ENCODE measurements around the gene DENND4A. TPM values are rescaled to one million over a fixed set of nuclear protein-coding genes. Genes with fewer than 3 reads are reported as not detected.
A peak's percentile ranks its signal among the peaks of the same experiment; 100 is the strongest.

The DENND4A gene
- polyA plus RNA-seq, 1 experiment, result 19.1 TPM

DNA sequence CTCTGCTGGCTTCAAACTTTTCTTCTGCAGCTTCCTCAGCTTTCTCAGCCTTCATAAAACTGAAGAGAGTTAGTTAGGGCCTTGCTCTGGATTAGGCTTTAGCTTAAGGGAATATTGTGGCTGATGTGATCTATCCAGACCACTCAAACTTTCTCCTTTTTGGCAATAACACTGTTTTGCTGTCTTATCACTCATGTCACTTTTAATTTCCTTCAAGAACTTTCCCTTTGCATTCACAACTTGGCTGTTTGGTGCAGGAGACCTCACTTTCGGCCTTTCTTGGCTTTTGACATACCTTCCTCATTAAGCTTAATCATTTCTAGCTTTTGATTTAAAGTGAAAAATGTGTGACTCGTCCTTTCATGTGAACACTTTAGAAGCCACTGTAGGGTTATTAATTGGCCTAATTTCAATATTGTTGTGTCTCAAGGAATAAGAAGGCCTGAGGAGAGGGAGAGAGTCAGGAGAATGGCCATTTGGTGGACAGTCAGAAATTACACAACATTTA lies 109.6 kb downstream of the DENND4A start:
- ChIA-PET CTCF (no interaction called here), POLR2A (no interaction called here)
- Histone ChIP-seq H3K9me3 (ENCODE audit: control insufficient read depth, insufficient read depth, low read length) (no peaks in the 10 kb centered on the region), H3K4me3 (ENCODE audit: low read depth, low read length) (no peak overlapping the region), H3K27ac (ENCODE audit: low read depth, low read length) (no peak overlapping the region), H3K27me3 (ENCODE audit: control insufficient read depth, insufficient read depth, low read length) (no peaks in the 10 kb centered on the region)
- TF ChIP-seq, protein P1, sequence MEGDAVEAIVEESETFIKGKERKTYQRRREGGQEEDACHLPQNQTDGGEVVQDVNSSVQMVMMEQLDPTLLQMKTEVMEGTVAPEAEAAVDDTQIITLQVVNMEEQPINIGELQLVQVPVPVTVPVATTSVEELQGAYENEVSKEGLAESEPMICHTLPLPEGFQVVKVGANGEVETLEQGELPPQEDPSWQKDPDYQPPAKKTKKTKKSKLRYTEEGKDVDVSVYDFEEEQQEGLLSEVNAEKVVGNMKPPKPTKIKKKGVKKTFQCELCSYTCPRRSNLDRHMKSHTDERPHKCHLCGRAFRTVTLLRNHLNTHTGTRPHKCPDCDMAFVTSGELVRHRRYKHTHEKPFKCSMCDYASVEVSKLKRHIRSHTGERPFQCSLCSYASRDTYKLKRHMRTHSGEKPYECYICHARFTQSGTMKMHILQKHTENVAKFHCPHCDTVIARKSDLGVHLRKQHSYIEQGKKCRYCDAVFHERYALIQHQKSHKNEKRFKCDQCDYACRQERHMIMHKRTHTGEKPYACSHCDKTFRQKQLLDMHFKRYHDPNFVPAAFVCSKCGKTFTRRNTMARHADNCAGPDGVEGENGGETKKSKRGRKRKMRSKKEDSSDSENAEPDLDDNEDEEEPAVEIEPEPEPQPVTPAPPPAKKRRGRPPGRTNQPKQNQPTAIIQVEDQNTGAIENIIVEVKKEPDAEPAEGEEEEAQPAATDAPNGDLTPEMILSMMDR (IDR thresholded peaks at IDR 0.05; ENCODE audit: low read depth, low read length), result no peak
- DNase-seq (ENCODE audit: low read depth, low spot score), result no peak

DNA sequence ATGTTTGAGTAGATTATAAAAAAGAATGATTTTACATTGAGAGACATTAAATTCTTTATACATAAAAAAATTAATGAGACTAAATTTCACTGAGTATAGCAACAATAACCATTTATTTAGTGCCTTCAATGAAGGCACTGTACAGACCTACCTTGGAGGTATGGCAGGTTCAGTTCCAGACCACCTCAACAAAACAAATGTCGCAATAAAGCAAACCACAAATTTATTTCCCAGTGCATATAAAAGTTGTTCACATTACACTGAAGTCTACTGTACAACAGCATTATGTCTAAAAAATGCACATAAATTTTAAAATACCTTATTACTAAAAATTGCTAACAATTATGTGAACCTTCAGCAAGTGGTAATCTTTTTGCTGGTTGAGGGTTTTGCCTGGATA lies 111.5 kb downstream of the DENND4A start:
- Histone ChIP-seq H3K9me3 (ENCODE audit: control insufficient read depth, insufficient read depth, low read length) (no peaks in the 10 kb centered on the region), H3K27me3 (ENCODE audit: control insufficient read depth, insufficient read depth, low read length) (no peaks in the 10 kb centered on the region), H3K27ac (ENCODE audit: low read depth, low read length) (no peak overlapping the region), H3K4me3 (ENCODE audit: low read depth, low read length) (no peak overlapping the region)
- POLR2A ChIA-PET, result no interaction called here
- no peak for DNase-seq (ENCODE audit: low read depth, low spot score)
- CTCF ChIA-PET, result no interaction called here
- TF ChIP-seq, protein P1 (IDR thresholded peaks at IDR 0.05; ENCODE audit: low read depth, low read length), result no peak

DNA sequence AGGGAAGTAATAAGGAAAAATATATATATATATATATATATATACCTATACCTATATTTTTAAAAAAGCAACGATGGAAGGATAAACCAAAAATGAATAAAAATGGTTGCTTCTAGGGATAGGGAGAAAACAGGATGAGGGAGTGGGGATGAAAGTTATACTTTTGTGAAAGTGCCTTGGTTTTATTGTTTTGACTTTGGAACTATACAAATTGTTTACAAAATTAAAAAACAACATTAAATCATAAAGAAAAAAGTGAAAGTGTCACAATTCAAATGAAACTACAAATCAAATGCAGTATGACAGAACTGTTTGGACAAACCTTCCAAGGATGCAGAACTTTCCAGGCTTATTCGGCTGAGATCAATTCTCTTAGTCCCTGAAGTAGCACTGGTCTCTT lies 116.0 kb downstream of the DENND4A start:
- Histone ChIP-seq H3K27me3 (ENCODE audit: control insufficient read depth, insufficient read depth, low read length) (no peaks in the 10 kb centered on the region), H3K9me3 (ENCODE audit: control insufficient read depth, insufficient read depth, low read length) (no peaks in the 10 kb centered on the region), H3K4me3 (ENCODE audit: low read depth, low read length) (no peak overlapping the region), H3K27ac (ENCODE audit: low read depth, low read length) (no peak overlapping the region)
- CTCF ChIA-PET, result interaction anchor here (0.6 kb wide), 1 partner anchor 610 kb away, joined by 5 read pairs; no protein-coding TSS in a partner anchor
- DNase-seq (ENCODE audit: low read depth, low spot score), result no peak
- TF ChIP-seq, protein P1 (IDR thresholded peaks at IDR 0.05; ENCODE audit: low read depth, low read length), result no peak
- POLR2A ChIA-PET, result no interaction called here

DNA sequence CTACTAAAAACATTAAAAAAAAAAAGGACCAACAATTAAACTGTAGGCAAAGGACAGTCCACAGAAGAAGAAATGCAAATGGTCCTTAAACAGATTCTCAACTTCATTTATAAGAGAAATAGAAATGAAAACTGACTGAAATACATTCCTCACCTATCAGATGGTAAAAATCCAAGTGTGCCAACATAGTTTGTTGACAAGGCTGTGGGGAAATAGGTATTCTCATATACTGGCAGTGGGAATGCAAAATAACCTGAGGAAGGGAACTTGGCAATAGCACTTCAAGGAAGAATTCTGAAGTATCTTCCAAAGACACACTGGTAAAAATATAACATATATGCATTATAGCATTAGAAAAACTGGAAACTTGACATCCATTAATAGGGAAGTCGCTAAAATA lies 116.5 kb downstream of the DENND4A start:
- H3K27ac ChIP-seq (ENCODE audit: low read depth, low read length), result no peak overlapping the region
- H3K9me3 ChIP-seq (ENCODE audit: control insufficient read depth, insufficient read depth, low read length), result no peaks in the 10 kb centered on the region
- ChIA-PET POLR2A (no interaction called here), CTCF (interaction anchor here (0.6 kb wide), 1 partner anchor 611 kb away, joined by 5 read pairs; no protein-coding TSS in a partner anchor)
- DNase-seq (ENCODE audit: low read depth, low spot score), result no peak
- H3K4me3 ChIP-seq (ENCODE audit: low read depth, low read length), result no peak overlapping the region
- TF ChIP-seq, protein P1 (IDR thresholded peaks at IDR 0.05; ENCODE audit: low read depth, low read length), result no peak
- H3K27me3 ChIP-seq (ENCODE audit: control insufficient read depth, insufficient read depth, low read length), result no peaks in the 10 kb centered on the region

DNA sequence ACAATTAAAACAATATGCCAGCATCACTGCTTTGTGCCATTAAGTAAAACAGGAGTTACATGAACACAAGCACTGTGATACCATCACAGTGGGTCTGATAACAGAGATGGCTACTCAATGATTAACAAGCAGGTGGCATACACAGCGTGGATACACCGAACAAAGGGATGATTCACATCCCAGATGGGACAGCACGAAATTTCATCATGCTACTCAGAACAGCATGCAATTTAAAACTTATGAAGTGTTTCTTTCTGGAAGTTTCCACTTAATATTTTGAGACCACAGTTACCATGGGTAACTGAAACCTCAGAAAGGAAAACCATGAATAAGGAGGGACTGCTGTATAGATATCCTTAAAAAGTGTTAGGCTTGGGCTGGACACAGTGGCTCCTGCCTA lies 125.8 kb downstream of the DENND4A start:
- ChIA-PET CTCF (no interaction called here), POLR2A (no interaction called here)
- DNase-seq (ENCODE audit: low read depth, low spot score), result peak; percentile 33
- Histone ChIP-seq H3K27ac (ENCODE audit: low read depth, low read length) (peak overlapping the region; percentile 65), H3K9me3 (ENCODE audit: control insufficient read depth, insufficient read depth, low read length) (no peaks in the 10 kb centered on the region), H3K4me3 (ENCODE audit: low read depth, low read length) (no peak overlapping the region), H3K27me3 (ENCODE audit: control insufficient read depth, insufficient read depth, low read length) (no peaks in the 10 kb centered on the region)
- TF ChIP-seq, protein P1 (IDR thresholded peaks at IDR 0.05; ENCODE audit: low read depth, low read length), result no peak

Measured in AG04450 (cell line).